OCI-LY7 (cell line): Measurements from ENCODE around the gene AGPAT2.

Experiments
- EZH2phosphoT487 ChIP-seq: fragments of 200-600 bp; sonication (generic); IDR thresholded peaks from 2 replicates; pipeline ENCODE4 v1.6.1; 2018; ENCODE audit warnings: low read depth, borderline replicate concordance, mild to moderate bottlenecking, mixed run types, antibody characterized with exemption, low read length, moderate library complexity, mixed read lengths
- TF ChIP-seq, protein P1 (sequence below): fragments of 200-600 bp; sonication (generic); conservative IDR thresholded peaks from 2 replicates; pipeline ENCODE4 v1.5.1; 2014; ENCODE audit warnings: mild to moderate bottlenecking, antibody characterized with exemption, low read length, moderate library complexity, mixed read lengths

DNA sequence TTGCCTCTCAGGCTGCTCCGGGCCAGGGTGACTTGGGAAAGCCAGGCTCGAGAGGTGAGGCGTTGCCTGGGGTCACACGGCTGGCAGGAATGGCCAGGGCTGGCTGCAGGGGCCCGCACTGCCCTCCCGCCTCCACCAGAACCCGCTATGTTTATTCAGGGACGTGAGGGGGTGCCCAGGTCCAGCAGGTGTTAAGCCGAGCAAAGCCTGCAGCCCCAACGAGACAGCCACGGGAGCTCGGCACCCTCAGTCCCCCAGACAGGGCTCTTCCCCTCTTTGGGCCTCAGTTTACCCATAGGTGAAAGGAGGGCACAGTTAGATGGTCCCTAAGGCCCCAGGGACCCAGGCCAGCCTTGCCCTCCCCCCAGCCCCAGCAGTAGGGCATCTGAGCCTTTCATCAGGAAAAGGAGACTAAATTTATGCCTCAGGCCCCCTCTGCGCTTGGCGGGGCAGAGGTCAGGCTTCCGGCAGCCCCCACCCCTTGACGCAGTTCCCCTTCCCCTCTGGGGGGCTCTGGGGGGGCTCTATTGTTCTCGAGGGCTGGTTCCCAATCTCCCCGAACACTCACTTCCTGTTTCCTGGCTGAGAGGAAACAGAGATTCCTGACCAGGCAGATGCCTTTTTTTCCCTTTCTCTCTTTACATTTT is 31.6 kb downstream of the AGPAT2 start:
- TF ChIP-seq, protein P1, sequence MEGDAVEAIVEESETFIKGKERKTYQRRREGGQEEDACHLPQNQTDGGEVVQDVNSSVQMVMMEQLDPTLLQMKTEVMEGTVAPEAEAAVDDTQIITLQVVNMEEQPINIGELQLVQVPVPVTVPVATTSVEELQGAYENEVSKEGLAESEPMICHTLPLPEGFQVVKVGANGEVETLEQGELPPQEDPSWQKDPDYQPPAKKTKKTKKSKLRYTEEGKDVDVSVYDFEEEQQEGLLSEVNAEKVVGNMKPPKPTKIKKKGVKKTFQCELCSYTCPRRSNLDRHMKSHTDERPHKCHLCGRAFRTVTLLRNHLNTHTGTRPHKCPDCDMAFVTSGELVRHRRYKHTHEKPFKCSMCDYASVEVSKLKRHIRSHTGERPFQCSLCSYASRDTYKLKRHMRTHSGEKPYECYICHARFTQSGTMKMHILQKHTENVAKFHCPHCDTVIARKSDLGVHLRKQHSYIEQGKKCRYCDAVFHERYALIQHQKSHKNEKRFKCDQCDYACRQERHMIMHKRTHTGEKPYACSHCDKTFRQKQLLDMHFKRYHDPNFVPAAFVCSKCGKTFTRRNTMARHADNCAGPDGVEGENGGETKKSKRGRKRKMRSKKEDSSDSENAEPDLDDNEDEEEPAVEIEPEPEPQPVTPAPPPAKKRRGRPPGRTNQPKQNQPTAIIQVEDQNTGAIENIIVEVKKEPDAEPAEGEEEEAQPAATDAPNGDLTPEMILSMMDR = no peak
- TF ChIP-seq EZH2phosphoT487 = no peak
